Uterus (tissue), 2 donors: ENCODE results near the gene LCE3E.
"Not testable (repeated sequence)": the region's sequence is repeated elsewhere in the genome, so short reads cannot be mapped to it uniquely, and the experiment has no call there.

Source experiments
- CTCF ChIP-seq, 4 experiments: fragments of 200-600 bp in 2 of 4; fragments of 450-650 bp in 2 of 4; sonication (generic) in 2 of 4; IDR thresholded peaks; one replicate each; pipeline ENCODE4 v1.5.1; 2016 to 2019; ENCODE audit warnings: antibody characterized with exemption in 4 of 4, mild to moderate bottlenecking in 2 of 4, moderate library complexity in 1 of 4
- POLR2A ChIP-seq, 2 donors: fragments of 450-650 bp; IDR thresholded peaks; one replicate each; pipeline ENCODE4 v1.6.1; 2016; ENCODE audit warnings: antibody characterized with exemption in 2 of 2, mild to moderate bottlenecking in 1 of 2, moderate library complexity in 1 of 2

GRCh38 chr1:152579526-152579925 is 12.9 kb upstream of the LCE3E start:
- TF ChIP-seq CTCF, POLR2A (IDR thresholded peaks at IDR 0.05): not testable (repeated sequence)
